GM18873 (cell line): Measurements from ENCODE around the gene PXMP2.
"Not testable (repeated sequence)": the region's sequence is repeated elsewhere in the genome, so short reads cannot be mapped to it uniquely, and the experiment has no call there.

Experiments used
- ATAC-seq: cut with Tn5 transposase; IDR thresholded peaks from one replicate; pipeline ENCODE4 v1.9.1; 2021; ENCODE audit warnings: mild to moderate bottlenecking, moderate library complexity, moderate number of reproducible peaks; ENCODE audit not compliant: unreplicated experiment, low FRiP score

Gene PXMP2

DNA sequence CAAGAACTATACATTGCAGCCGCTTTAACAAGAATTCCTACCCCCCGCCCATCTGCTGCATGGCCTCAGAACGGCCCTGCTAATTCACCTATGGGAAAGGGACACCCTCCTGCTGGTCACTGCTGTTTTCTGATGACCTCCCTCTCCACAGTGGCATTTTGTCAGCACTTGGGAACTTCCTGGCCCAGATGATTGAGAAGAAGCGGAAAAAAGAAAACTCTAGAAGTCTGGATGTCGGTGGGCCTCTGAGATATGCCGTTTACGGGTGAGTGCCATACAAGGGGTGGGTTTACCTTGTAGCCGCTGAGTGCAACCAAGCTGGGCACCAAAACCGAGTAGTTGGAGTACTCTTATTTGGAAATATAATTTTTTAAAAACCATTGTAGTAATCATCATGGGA, 2.7 kb downstream of the PXMP2 start:
- ATAC-seq = no peak

DNA sequence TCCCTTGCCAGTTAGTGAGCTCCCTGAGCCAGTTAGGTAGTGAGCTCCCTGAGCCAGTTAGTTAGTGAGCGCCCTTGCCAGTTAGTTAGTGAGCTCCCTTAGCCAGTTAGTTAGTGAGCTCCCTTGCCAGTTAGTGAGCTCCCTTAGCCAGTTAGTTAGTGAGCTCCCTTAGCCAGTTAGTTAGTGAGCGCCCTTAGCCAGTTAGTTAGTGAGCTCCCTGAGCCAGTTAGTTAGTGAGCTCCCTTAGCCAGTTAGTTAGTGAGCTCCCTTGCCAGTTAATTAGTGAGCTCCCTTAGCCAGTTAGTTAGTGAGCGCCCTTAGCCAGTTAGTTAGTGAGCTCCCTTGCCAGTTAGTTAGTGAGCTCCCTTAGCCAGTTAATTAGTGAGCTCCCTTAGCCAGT, 4.6 kb downstream of the PXMP2 start:
- ATAC-seq = not testable (repeated sequence)

- not testable (repeated sequence) for ATAC-seq
Measured at GRCh38 chr12:132694888-132695287, 7.5 kb downstream of the PXMP2 start.

DNA sequence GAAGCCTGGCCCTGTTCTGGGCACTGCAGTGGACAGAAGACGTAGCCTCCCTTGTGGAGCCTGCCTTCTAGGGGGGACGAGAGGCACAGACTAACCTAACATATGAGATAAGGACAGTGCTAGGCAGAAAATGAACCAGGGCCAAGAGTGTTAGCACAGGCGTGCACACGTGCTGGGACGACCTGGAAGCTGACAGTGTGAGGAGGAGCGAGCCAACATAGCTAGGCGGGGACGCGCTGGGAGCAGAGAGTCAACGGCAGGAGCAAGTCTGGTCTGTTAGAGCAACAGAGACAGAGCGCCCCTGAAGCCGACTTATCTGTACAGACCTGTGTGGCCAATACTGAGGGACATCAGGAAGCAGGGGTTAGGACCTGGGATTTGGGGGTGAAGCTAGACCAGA, 8.0 kb downstream of the PXMP2 start:
- ATAC-seq = no peak

DNA sequence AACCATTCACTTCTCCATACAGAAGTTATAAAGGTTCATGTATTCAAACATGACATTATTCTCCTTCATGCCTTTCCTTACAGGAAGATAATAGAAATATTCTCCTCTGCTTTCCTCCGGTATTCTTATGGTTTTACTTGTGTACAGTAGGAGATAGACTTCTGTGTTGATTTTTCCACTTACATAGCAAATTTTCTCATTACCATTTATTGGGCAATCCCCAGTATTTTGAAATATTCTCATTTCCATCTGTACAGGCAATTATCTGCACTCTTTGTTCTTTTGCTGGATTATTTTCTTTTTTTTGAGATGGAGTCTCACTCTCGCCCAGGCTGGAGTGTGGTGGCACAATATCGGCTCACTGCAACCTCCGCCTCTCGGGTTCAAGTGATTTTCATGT, 11.0 kb downstream of the PXMP2 start:
- ATAC-seq = no peak

DNA sequence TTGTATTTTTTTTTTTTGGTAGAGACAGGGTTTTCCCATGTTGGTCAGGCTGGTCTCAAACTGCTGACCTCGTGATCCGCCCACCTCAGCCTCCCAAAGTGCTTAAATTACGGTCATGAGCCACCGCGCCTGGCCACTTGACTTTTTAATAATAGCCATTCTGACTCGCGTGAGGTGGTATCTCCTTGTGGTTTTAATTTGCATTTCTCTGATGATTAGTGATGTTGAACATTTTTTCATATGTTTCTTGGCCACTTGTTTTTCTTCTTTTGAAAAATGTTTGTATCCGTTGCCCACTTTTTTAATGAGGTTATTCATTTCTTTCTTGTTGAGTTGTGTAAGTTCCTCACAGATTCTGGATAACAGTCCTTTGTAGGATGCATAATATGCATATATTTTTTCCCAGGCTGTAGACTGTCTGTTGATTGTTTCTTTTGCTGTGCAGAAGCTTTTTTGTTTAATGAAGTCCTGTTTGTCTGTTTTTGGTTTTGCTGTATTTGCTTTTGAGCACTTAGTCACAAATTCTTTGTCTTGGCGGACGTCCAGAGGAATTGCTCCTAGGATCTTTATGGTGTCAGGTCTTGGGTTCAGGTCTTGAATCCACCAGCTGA, 12.9 kb downstream of the PXMP2 start:
- no peak for ATAC-seq

- ATAC-seq = no peak
Measured at GRCh38 chr12:132702640-132703039, 15.3 kb downstream of the PXMP2 start.

DNA sequence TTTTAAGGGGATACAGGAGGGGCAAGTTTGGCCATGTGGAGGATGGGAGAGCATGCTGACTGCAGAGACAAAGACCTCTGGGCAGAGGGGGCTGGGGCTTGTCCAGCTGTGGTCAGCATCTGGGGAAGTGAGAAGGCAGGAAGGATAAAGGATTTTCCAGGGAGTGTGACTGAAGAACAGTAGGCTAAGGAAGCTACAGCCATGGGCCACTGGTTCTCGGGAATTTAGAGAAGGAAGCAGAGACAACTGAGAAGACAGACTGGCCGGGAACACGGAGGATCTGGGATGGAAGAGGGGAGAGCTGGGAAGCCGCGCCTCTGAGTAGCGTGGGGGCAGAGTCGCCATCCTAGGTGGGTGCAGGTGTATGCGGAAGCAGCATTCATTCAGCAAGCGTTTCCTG, 16.3 kb downstream of the PXMP2 start:
- ATAC-seq = no peak

DNA sequence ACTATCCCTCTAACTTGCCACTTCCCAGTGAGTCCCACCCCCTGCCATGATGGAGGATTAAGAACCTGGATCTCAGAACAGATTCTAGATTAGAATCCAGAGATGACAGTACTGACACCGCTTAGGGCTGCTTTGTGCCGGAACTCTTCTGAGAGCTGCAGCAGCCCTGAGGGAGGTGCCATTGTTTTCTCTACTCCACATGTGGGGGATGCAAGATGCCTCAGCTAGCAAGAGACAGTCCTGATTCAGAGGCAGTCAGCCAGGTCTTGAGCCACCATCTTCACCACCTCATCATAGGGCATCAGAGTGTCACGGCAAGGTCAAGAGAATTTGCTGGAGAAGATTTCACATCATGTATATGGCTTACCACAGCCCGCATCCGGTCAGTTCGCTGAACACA, 19.9 kb downstream of the PXMP2 start:
- ATAC-seq = no peak

- no peak for ATAC-seq
Measured at GRCh38 chr12:132708150-132708549, 20.8 kb downstream of the PXMP2 start.

DNA sequence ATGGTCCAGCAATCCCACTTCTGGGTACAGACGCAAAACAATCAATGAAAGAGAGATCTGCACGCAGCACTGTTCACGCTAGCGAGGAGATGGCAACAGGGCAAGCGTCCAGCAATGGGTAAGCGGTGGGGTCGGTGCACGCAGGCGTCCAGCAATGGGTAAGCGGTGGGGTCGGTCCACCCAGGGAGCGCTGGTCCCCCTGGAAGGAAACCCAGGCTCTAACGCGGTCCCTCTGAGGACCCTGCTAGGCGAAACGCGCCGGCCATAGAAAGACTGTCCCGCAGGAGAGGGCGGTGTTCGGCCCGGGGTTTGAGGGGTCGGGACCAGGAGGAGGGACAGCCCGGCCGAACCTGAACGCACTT, 22.6 kb downstream of the PXMP2 start:
- ATAC-seq = peak; percentile 21

GRCh38 chr12:132710405-132711079, 23.2 kb downstream of the PXMP2 start, which contains the start of gene PGAM5:
PGAM5 (plus strand) TSS chr12:132710842; CDS start chr12:132710877, 35 bp downstream.
- peak; percentile 68 for ATAC-seq

DNA sequence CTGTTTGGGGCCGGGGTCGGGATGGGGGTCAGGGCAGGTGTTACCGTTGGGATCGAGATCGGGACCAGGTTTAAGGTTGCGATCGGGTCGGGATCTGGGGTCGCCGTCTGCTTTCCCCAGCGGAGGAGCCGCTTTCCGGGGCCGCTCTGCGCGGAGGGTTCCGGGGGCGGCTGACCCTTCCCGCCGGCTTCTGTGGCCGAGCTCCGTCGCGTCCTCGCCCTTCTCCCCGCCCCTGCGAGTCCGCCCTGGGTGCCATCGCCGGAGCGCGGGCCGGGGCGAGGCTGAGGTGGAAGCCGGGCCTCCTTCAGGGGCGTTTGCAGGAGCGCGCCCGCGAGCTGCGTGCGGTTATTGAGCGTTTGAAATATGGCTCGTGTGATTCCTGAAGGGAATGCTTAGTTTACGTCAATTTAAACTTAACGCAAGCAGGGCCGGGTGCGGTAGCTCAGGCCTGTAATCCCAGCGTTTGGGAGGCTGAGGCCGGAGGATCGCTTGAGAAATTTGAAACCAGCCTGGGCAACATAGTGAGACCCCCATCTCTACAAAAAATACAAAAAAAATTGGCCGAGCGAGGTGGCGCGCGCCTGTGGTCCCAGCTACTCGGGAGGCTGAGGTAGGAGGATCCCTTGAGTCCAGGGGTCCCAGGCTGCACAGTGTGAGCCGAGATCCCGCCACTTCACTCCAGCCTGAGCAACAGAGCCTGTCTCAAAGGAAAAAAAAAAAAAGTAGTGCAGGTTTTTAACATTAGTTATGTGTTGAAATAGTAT, 23.9 kb downstream of the PXMP2 start:
- ATAC-seq = peak; percentile 1

GRCh38 chr12:132713123-132713522, 25.7 kb downstream of the PXMP2 start:
- no peak for ATAC-seq

DNA sequence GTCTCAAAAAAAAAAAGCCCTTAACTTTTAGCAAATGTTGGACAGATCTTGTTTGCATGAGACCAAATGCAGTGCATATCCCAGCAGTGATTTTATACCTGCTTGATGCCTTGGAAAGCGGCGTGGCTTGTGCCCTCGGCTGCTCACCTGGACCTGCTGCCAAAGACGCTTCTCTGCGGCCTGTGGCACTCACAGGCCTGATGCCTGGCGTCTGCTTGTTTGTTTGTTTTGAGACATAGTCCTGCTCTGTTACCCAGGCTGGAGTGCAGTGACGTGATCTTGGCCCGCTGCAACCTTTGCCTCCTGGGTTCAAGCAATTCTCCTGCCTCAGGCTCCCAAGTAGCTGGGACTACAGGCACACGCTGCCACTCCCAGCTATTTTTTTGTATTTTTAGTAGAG, 28.5 kb downstream of the PXMP2 start:
- ATAC-seq = no peak

DNA sequence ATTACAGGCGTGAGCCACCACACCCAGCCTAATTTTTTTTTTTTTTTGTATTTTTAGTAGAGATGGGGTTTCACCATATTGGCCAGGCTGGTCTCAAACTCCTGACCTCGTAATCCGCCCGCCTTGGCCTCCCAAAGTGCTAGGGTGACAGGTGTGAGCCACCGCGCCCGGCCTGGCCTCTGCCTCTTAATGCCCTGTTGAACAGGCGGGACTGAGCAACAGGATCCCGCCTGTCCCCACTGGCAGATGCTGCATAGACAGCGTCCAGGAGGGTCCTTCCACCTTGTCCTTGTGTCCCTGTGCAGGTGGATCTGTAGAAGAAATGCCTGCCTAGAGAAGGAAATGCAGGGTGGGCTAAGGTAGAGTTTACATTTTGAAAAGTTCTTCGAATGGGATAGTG, 29.0 kb downstream of the PXMP2 start:
- ATAC-seq = no peak

- ATAC-seq = no peak
Measured at GRCh38 chr12:132717011-132717410, 29.6 kb downstream of the PXMP2 start.

GRCh38 chr12:132717531-132718387, 30.4 kb downstream of the PXMP2 start:
- ATAC-seq = no peak

DNA sequence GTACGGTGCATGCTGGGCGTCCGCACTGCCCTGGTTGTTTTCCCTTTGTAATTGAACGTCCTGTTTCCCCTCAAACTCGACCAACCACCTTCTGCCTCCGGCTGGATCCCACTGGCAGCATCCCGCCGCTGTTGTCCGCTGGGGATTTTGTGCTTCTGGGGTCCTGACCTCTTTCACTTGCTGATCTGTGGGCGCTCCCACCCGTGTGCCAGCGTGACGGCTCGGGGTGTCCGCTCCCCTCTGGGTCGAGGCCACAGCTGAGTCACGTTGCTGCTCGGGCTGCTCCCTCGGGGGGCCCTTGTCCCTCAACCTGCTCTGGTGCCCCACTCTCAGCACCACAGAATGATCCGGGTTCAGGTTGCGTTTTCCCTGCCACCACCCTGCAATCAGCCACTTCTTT, 31.3 kb downstream of the PXMP2 start:
- no peak for ATAC-seq

DNA sequence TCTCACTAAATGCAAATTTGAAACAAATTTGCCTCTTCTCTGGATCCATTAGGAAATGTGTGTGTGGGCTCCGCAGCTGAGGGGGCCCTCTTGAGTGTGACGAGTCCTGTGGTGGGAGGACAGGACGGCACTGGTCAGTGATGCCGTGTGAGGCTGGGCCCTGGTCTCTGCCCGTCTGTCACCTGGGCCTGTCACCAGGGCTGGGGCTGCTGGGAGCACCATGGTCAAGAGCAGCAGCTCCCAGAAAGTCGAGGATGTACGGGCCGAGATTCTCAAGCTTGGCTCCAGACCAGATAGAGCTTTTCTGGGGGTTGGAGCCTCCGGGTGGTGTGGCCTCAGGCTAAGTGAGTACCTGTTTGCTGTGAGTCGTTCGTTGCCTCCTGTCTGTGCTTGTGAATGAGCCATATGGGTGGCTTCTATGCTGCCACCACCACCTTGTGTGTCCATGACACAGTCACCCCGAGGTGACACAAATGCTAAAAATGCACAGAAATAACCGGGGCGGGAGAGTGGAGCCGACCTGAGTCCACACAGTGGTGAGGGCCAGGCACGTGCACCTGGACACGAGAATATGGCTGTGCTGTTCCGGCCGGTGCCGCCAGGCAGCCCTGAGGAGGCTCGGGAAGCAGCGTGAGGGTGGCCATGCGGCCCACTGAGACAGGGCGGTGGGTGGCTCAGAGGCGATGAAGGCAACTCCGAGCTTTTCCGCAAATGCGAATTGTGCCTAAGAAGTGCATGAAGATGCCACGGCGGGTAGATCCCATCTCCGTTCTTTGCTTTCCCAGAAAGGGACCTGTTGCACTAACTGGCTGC, 32.0 kb downstream of the PXMP2 start:
- ATAC-seq = no peak
